ENCODE data around the gene COL4A1.

DNA sequence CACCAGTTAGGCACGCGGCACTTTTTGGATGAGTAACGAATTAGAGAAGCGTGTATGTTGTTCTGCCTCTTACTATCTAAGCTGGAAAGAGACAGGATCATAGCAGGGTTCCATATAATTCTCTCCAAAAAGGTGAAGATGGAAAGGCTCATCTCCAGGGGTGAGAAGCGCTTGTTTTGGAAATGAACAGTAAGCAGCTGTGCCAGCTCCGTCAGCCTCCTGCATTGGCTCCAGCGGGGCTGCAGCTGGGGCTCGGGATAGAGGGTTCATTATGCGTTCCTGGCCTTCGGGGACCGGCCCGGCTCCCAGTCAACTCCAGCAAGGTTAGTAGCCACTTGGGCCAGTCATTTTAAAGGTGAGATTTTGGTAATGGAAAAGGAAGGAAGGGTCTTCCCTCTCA is 155.5 kb downstream of the COL4A1 start:
- TF ChIP-seq, protein P1, sequence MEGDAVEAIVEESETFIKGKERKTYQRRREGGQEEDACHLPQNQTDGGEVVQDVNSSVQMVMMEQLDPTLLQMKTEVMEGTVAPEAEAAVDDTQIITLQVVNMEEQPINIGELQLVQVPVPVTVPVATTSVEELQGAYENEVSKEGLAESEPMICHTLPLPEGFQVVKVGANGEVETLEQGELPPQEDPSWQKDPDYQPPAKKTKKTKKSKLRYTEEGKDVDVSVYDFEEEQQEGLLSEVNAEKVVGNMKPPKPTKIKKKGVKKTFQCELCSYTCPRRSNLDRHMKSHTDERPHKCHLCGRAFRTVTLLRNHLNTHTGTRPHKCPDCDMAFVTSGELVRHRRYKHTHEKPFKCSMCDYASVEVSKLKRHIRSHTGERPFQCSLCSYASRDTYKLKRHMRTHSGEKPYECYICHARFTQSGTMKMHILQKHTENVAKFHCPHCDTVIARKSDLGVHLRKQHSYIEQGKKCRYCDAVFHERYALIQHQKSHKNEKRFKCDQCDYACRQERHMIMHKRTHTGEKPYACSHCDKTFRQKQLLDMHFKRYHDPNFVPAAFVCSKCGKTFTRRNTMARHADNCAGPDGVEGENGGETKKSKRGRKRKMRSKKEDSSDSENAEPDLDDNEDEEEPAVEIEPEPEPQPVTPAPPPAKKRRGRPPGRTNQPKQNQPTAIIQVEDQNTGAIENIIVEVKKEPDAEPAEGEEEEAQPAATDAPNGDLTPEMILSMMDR (IDR thresholded peaks at IDR 0.05; ENCODE audit: low read length) = no peak
- TF ChIP-seq EZH2 (IDR thresholded peaks at IDR 0.05; ENCODE audit: borderline replicate concordance, low read length) = no peak

All from OCI-LY1 (cell line).